MM.1S (cell line): Measurements from ENCODE around the gene RBM18.

Source experiments
- CTCF ChIP-seq: fragments of 300-600 bp; sonication (generic); IDR thresholded peaks from 2 replicates; pipeline ENCODE4 v1.5.1; 2016; ENCODE audit warnings: antibody characterized with exemption, low read length, mixed read lengths
- EZH2 ChIP-seq: fragments of 300-600 bp; sonication (generic); optimal IDR thresholded peaks from 2 replicates; pipeline ENCODE3; 2017; ENCODE audit warnings: low read depth, mild to moderate bottlenecking, antibody characterized with exemption, low read length, mixed read lengths
- EZH2phosphoT487 ChIP-seq: fragments of 300-600 bp; sonication (generic); IDR thresholded peaks from 2 replicates; pipeline ENCODE4 v1.6.1; 2018; ENCODE audit warnings: antibody characterized with exemption, low read length

- no peak for TF ChIP-seq CTCF
- no peak for TF ChIP-seq EZH2phosphoT487
- TF ChIP-seq EZH2, result no peak
Measured at GRCh38 chr9:122294531-122294930, 29.9 kb upstream of the RBM18 start.
